HEK293 (cell line): Measurements from ENCODE around the gene RBBP8.

Source experiments
- ELK4 ChIP-seq: IDR thresholded peaks from 2 replicates; pipeline ENCODE4 v1.6.1; 2011; ENCODE audit warnings: mild to moderate bottlenecking, low read depth, low read length, borderline replicate concordance
- GFI1B ChIP-seq: fragments of 450-650 bp; formaldehyde crosslinking; IDR thresholded peaks from 2 replicates; pipeline ENCODE4 v1.5.1; 2016; ENCODE audit warnings: missing biosample characterization, missing genetic modification characterization
- HOXC10 ChIP-seq: sonication (generic); formaldehyde crosslinking; IDR thresholded peaks from 2 replicates; pipeline ENCODE4 v1.8.1; 2023; ENCODE audit warnings: mild to moderate bottlenecking, missing genetic modification reagents
- KLF10 ChIP-seq: fragments of 450-650 bp; IDR thresholded peaks from 2 replicates; pipeline ENCODE4 v1.5.1; 2018; ENCODE audit warnings: missing biosample characterization, mild to moderate bottlenecking, missing genetic modification characterization
- KLF8 ChIP-seq: fragments of 450-650 bp; formaldehyde crosslinking; IDR thresholded peaks from 2 replicates; pipeline ENCODE4 v1.5.1; 2016; ENCODE audit warnings: missing biosample characterization, missing genetic modification characterization
- OVOL3 ChIP-seq: fragments of 450-650 bp; formaldehyde crosslinking; IDR thresholded peaks from 2 replicates; pipeline ENCODE4 v1.5.1; 2016; ENCODE audit warnings: missing biosample characterization, missing genetic modification characterization
- PRDM6 ChIP-seq: fragments of 450-650 bp; formaldehyde crosslinking; IDR thresholded peaks from 2 replicates; pipeline ENCODE4 v1.5.1; 2017; ENCODE audit warnings: missing biosample characterization, missing genetic modification characterization
- RBAK ChIP-seq: fragments of 450-650 bp; formaldehyde crosslinking; IDR thresholded peaks from 2 replicates; pipeline ENCODE4 v1.5.1; 2016; ENCODE audit warnings: missing biosample characterization, missing genetic modification characterization
- SP3 ChIP-seq: fragments of 450-650 bp; formaldehyde crosslinking; IDR thresholded peaks from 2 replicates; pipeline ENCODE4 v1.5.1; 2016; ENCODE audit warnings: missing biosample characterization, missing genetic modification characterization
- SP7 ChIP-seq: fragments of 450-650 bp; formaldehyde crosslinking; IDR thresholded peaks from 2 replicates; pipeline ENCODE4 v1.5.1; 2016; ENCODE audit warnings: missing biosample characterization, missing genetic modification characterization
- ZBTB26 ChIP-seq: fragments of 450-650 bp; formaldehyde crosslinking; optimal IDR thresholded peaks from 2 replicates; pipeline ENCODE3; 2016; ENCODE audit warnings: missing biosample characterization, mild to moderate bottlenecking, missing genetic modification characterization
- ZBTB44 ChIP-seq: fragments of 450-650 bp; IDR thresholded peaks from 2 replicates; pipeline ENCODE4 v1.5.1; 2018; ENCODE audit warnings: missing biosample characterization, mild to moderate bottlenecking, missing genetic modification characterization
- ZEB2 ChIP-seq: fragments of 450-650 bp; formaldehyde crosslinking; IDR thresholded peaks from 2 replicates; pipeline ENCODE4 v1.5.1; 2016; ENCODE audit warnings: missing biosample characterization, missing genetic modification characterization
- ZFHX2 ChIP-seq: fragments of 450-650 bp; formaldehyde crosslinking; conservative IDR thresholded peaks from 2 replicates; pipeline ENCODE4 v1.5.1; 2016; ENCODE audit warnings: missing biosample characterization, missing genetic modification characterization
- ZNF248 ChIP-seq: fragments of 450-650 bp; formaldehyde crosslinking; IDR thresholded peaks from 2 replicates; pipeline ENCODE4 v1.5.1; 2017; ENCODE audit warnings: missing biosample characterization, missing genetic modification characterization
- ZNF26 ChIP-seq: fragments of 450-650 bp; formaldehyde crosslinking; IDR thresholded peaks from 2 replicates; pipeline ENCODE4 v1.5.1; 2016; ENCODE audit warnings: missing biosample characterization, missing genetic modification characterization
- ZNF341 ChIP-seq: fragments of 450-650 bp; formaldehyde crosslinking; IDR thresholded peaks from 2 replicates; pipeline ENCODE4; 2016; ENCODE audit warnings: low read depth, missing biosample characterization, missing genetic modification characterization
- ZNF366 ChIP-seq: fragments of 450-650 bp; formaldehyde crosslinking; conservative IDR thresholded peaks from 2 replicates; pipeline ENCODE4 v1.5.1; 2016; ENCODE audit warnings: missing biosample characterization, missing genetic modification characterization
- ZNF510 ChIP-seq: fragments of 450-650 bp; formaldehyde crosslinking; IDR thresholded peaks from 2 replicates; pipeline ENCODE4 v1.5.1; 2018; ENCODE audit warnings: mild to moderate bottlenecking, missing genetic modification characterization, missing biosample characterization; ENCODE audit not compliant: insufficient replicate concordance
- ZNF518A ChIP-seq: fragments of 450-650 bp; formaldehyde crosslinking; conservative IDR thresholded peaks from 2 replicates; pipeline ENCODE4 v1.5.1; 2016; ENCODE audit warnings: low read depth, missing biosample characterization, missing genetic modification characterization
- ZNF544 ChIP-seq: fragments of 450-650 bp; formaldehyde crosslinking; IDR thresholded peaks from 2 replicates; pipeline ENCODE4 v1.5.0; 2017; ENCODE audit warnings: missing biosample characterization, missing genetic modification characterization
- ZNF560 ChIP-seq: fragments of 450-650 bp; formaldehyde crosslinking; IDR thresholded peaks from 2 replicates; pipeline ENCODE4 v1.5.1; 2017; ENCODE audit warnings: missing biosample characterization, missing genetic modification characterization, borderline replicate concordance
- ZNF626 ChIP-seq: fragments of 450-650 bp; sonication (Bioruptor Pico); formaldehyde crosslinking; IDR thresholded peaks from 2 replicates; pipeline ENCODE4 v1.5.1; 2018; ENCODE audit warnings: missing biosample characterization, missing genetic modification characterization, inconsistent platforms
- ZNF629 ChIP-seq: fragments of 450-650 bp; formaldehyde crosslinking; IDR thresholded peaks from 2 replicates; pipeline ENCODE4 v1.5.1; 2017; ENCODE audit warnings: missing biosample characterization, missing genetic modification characterization
- ZNF660 ChIP-seq: fragments of 450-650 bp; IDR thresholded peaks from 2 replicates; pipeline ENCODE4 v1.5.1; 2018; ENCODE audit warnings: missing biosample characterization, mild to moderate bottlenecking, missing genetic modification characterization
- ZNF664 ChIP-seq: fragments of 450-650 bp; formaldehyde crosslinking; IDR thresholded peaks from 2 replicates; pipeline ENCODE4 v1.5.1; 2016; ENCODE audit warnings: missing biosample characterization, missing genetic modification characterization
- ZNF747 ChIP-seq: fragments of 450-650 bp; formaldehyde crosslinking; IDR thresholded peaks from 2 replicates; pipeline ENCODE4 v1.5.1; 2016; ENCODE audit warnings: missing biosample characterization, missing genetic modification characterization
- ZNF777 ChIP-seq: fragments of 450-650 bp; formaldehyde crosslinking; IDR thresholded peaks from 2 replicates; pipeline ENCODE4 v1.5.1; 2017; ENCODE audit warnings: missing biosample characterization, missing genetic modification characterization, borderline replicate concordance
- ZSCAN30 ChIP-seq: fragments of 450-650 bp; IDR thresholded peaks from 2 replicates; pipeline ENCODE4 v1.5.1; 2018; ENCODE audit warnings: missing biosample characterization, mild to moderate bottlenecking, missing genetic modification characterization, moderate library complexity

Gene RBBP8

GRCh38 chr18:22921772-22922171 lies 11.4 kb upstream of the RBBP8 start (continued):
- TF ChIP-seq ZNF341 (tag by site-specific recombination) (no peak), ZNF510 (tag by site-specific recombination) (no peak), ZNF518A (no peak), ZSCAN30 (tag by site-specific recombination) (peak; percentile 30; the same call in 1 of the 2 replicates), ZNF248 (no peak), ZNF777 (tag by site-specific recombination) (no peak), HOXC10 (CRISPR knock-in tag) (no peak), GFI1B (tag by site-specific recombination) (peak; percentile 35; the same call in 1 of the 2 replicates), ZEB2 (tag by site-specific recombination) (no peak), SP3 (tag by site-specific recombination) (no peak), ZNF747 (tag by site-specific recombination) (no peak), ZNF626 (no peak), RBAK (no peak), PRDM6 (tag by site-specific recombination) (peak; percentile 99), ZNF629 (tag by site-specific recombination) (peak; percentile 19; the same call in 1 of the 2 replicates), OVOL3 (tag by site-specific recombination) (0 out of 2 replicates have a peak, but pooled peaks have one; percentile 44), ZNF26 (tag by site-specific recombination) (no peak), KLF8 (tag by site-specific recombination) (0 out of 2 replicates have a peak, but pooled peaks have one; percentile 19), ZNF660 (tag by site-specific recombination) (no peak), ZBTB44 (tag by site-specific recombination) (peak; percentile 54; the same call in 1 of the 2 replicates), KLF10 (tag by site-specific recombination) (peak; percentile 18; the same call in 1 of the 2 replicates), ELK4 (no peak), ZNF560 (tag by site-specific recombination) (no peak), ZFHX2 (tag by site-specific recombination) (no peak), ZNF664 (tag by site-specific recombination) (no peak), ZNF366 (peak; percentile 79), ZNF544 (tag by site-specific recombination) (no peak), SP7 (peak; percentile 81), ZBTB26 (no peak)
